ENCODE measurements around the gene LILRA5. TPM values are rescaled to one million over a fixed set of nuclear protein-coding genes. Genes with fewer than 3 reads are reported as not detected.
"Not testable (repeated sequence)": the region's sequence is repeated elsewhere in the genome, so short reads cannot be mapped to it uniquely, and the experiment has no call there.

LILRA5 gene
- total and polyA plus RNA-seq, 2 of the 8 experiments (the other 6 are each of a cell fraction or from before 2014, with no cell fraction given) = not detected

GRCh38 chr19:54280025-54280424 lies 32.9 kb downstream of the LILRA5 start:
- H3K14ac ChIP-seq (ENCODE audit: insufficient read length); H2AFZ ChIP-seq (ENCODE audit: low read length); H3K9ac ChIP-seq (replicated peaks in 1 of 4; ENCODE audit: extremely low read depth in 1 of 4, low read depth in 3 of 4, low read length in 3 of 4); H3K4me2 ChIP-seq (ENCODE audit: insufficient read depth in 1 of 2, low read depth in 2 of 2, low read length in 2 of 2); H4K5ac ChIP-seq (ENCODE audit: insufficient read length, low read depth, low read length); FAIRE-seq; H3K79me2 ChIP-seq (ENCODE audit: control insufficient read depth in 1 of 2, insufficient read depth in 2 of 2, low read length in 2 of 2); H3K18ac ChIP-seq (ENCODE audit: extremely low read depth, low read length); H3K27me3 ChIP-seq (replicated peaks in 1 of 4; ENCODE audit: control insufficient read depth in 3 of 4, extremely low read depth in 1 of 4, insufficient read depth in 3 of 4, low read length in 3 of 4); H3K4ac ChIP-seq (replicated peaks; ENCODE audit: insufficient read length, low read depth, low read length); H4K8ac ChIP-seq (ENCODE audit: extremely low read depth, insufficient read depth, low read length); H2BK12ac ChIP-seq (ENCODE audit: low read depth, low read length); H3K9me3 ChIP-seq (ENCODE audit: insufficient read depth in 2 of 2, low read depth in 1 of 2, low read length in 1 of 2); H2BK15ac ChIP-seq (ENCODE audit: low read length); H3K27ac ChIP-seq (ENCODE audit: low read depth, low read length); H3K4me1 ChIP-seq (replicated peaks in 1 of 4; ENCODE audit: control insufficient read depth in 3 of 4, insufficient read depth in 4 of 4, low read length in 3 of 4); H2BK20ac ChIP-seq (ENCODE audit: low read length); H4K20me1 ChIP-seq (replicated peaks in 1 of 2; ENCODE audit: control insufficient read depth in 1 of 2, insufficient read depth in 2 of 2, low read length in 2 of 2); H3K4me3 ChIP-seq (ENCODE audit: extremely low read depth in 1 of 4, insufficient read depth in 2 of 4, low read depth in 3 of 4, low read length in 4 of 4); H2BK5ac ChIP-seq (ENCODE audit: low read depth, low read length); DNase-seq (ENCODE audit: low read depth in 1 of 2, low spot score in 2 of 2); H3K23ac ChIP-seq (ENCODE audit: insufficient read length); H2BK120ac ChIP-seq (replicated peaks; ENCODE audit: low read depth, low read length); H3K23me2 ChIP-seq (ENCODE audit: low read depth, low read length); H3K56ac ChIP-seq (replicated peaks; ENCODE audit: insufficient read length, low read depth, low read length); H2AK5ac ChIP-seq (ENCODE audit: low read depth, low read length); H3K36me3 ChIP-seq (ENCODE audit: control insufficient read depth in 2 of 4, insufficient read depth in 4 of 4, low read length in 3 of 4); H3K79me1 ChIP-seq (ENCODE audit: low read depth, low read length); H4K91ac ChIP-seq (replicated peaks; ENCODE audit: insufficient read length, low read length): not testable (repeated sequence)
- ChIA-PET POLR2A (ENCODE audit: partially characterized antibody) (interaction anchor here (0.7 to 1.1 kb wide), 3 partner anchors 71 to 78 kb away, joined by 3 to 6 read pairs (median 3); no protein-coding TSS in a partner anchor), CTCF (ENCODE audit: partially characterized antibody) (interaction anchor here (5.9 kb wide), 1 partner anchor 13 kb away, joined by 31 read pairs; no protein-coding TSS in a partner anchor)
- 57% methylated on average over 4 of the region's 4 CpGs; no CpG with 5 or more reads in 1 of the 2 experiments for WGBS, 2 experiments (ENCODE audit: extremely low coverage in 1 of 2, insufficient coverage in 1 of 2, insufficient read length in 1 of 2, insufficient replicate concordance in 2 of 2, low coverage in 1 of 2, low lambda C conversion rate in 2 of 2, missing lambda C conversion rate in 1 of 2)

Measured in H1 (cell line).